ENCODE measurements around the gene SPTBN1. TPM values are rescaled to one million over a fixed set of nuclear protein-coding genes. Genes with fewer than 3 reads are reported as not detected.

Gene SPTBN1
- total and polyA plus RNA-seq, 9 of the 15 experiments (the other 6 are each of a cell fraction or from before 2014, with no cell fraction given), result 8.9 to 66.8 (median 31.4) TPM

DNA sequence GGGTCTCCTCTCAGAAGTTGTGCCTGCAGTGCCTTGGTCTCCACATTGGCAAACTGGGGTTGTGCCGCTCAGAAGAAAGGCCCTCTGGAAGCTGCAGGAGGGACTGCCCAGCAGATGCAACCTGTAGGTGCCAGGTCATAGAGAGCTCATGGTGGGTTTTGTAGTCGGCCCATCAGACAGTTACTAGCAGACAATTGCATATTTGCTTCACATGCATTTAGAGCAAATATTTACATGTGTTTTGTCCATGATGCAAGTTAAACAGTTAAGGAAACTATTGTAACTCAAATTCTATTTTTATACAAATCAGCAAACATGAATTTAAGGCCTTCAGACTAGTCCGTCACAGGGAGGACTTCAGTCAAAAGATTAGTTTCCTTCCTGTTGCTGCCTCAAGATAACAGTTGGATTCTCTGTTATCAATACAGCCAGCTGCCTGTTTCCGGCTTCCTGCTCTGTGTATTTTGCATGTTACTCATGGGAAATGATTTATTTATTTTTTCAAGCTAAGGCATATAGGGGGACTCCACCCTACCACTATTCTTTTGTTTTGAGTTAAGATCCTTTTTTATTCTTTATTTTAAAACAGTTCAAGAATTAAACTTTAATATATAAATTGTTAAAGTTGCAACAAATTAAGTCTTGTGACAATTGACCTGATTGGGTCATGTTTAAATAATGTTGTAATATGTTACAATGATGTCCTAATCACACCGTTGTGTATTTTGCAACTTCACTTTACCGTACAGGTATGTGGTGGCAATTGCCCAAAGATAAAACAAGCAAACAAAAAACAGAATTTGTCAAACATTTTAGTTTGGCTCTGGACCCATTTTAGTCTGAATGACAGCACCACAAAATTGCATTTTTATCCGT is 133.5 kb downstream of the SPTBN1 start (continued):
- TF ChIP-seq, protein P1, sequence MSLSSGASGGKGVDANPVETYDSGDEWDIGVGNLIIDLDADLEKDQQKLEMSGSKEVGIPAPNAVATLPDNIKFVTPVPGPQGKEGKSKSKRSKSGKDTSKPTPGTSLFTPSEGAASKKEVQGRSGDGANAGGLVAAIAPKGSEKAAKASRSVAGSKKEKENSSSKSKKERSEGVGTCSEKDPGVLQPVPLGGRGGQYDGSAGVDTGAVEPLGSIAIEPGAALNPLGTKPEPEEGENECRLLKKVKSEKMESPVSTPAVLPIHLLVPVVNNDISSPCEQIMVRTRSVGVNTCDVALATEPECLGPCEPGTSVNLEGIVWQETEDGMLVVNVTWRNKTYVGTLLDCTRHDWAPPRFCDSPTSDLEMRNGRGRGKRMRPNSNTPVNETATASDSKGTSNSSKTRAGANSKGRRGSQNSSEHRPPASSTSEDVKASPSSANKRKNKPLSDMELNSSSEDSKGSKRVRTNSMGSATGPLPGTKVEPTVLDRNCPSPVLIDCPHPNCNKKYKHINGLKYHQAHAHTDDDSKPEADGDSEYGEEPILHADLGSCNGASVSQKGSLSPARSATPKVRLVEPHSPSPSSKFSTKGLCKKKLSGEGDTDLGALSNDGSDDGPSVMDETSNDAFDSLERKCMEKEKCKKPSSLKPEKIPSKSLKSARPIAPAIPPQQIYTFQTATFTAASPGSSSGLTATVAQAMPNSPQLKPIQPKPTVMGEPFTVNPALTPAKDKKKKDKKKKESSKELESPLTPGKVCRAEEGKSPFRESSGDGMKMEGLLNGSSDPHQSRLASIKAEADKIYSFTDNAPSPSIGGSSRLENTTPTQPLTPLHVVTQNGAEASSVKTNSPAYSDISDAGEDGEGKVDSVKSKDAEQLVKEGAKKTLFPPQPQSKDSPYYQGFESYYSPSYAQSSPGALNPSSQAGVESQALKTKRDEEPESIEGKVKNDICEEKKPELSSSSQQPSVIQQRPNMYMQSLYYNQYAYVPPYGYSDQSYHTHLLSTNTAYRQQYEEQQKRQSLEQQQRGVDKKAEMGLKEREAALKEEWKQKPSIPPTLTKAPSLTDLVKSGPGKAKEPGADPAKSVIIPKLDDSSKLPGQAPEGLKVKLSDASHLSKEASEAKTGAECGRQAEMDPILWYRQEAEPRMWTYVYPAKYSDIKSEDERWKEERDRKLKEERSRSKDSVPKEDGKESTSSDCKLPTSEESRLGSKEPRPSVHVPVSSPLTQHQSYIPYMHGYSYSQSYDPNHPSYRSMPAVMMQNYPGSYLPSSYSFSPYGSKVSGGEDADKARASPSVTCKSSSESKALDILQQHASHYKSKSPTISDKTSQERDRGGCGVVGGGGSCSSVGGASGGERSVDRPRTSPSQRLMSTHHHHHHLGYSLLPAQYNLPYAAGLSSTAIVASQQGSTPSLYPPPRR (CRISPR knock-in tag; IDR thresholded peaks at IDR 0.05; ENCODE audit: borderline replicate concordance), result no peak
- TF ChIP-seq KDM1A (IDR thresholded peaks at IDR 0.05), result peak; percentile 98 to 99
- TF ChIP-seq ARNT (IDR thresholded peaks at IDR 0.05), result peak; percentile 96 to 97
- TF ChIP-seq CBFA2T3 (IDR thresholded peaks at IDR 0.05), result peak; percentile 99
- TF ChIP-seq, protein P2, sequence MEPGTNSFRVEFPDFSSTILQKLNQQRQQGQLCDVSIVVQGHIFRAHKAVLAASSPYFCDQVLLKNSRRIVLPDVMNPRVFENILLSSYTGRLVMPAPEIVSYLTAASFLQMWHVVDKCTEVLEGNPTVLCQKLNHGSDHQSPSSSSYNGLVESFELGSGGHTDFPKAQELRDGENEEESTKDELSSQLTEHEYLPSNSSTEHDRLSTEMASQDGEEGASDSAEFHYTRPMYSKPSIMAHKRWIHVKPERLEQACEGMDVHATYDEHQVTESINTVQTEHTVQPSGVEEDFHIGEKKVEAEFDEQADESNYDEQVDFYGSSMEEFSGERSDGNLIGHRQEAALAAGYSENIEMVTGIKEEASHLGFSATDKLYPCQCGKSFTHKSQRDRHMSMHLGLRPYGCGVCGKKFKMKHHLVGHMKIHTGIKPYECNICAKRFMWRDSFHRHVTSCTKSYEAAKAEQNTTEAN (CRISPR knock-in tag; IDR thresholded peaks at IDR 0.05), result 0 out of 2 replicates have a peak, but pooled peaks have one; percentile 9
- TF ChIP-seq, protein P3, sequence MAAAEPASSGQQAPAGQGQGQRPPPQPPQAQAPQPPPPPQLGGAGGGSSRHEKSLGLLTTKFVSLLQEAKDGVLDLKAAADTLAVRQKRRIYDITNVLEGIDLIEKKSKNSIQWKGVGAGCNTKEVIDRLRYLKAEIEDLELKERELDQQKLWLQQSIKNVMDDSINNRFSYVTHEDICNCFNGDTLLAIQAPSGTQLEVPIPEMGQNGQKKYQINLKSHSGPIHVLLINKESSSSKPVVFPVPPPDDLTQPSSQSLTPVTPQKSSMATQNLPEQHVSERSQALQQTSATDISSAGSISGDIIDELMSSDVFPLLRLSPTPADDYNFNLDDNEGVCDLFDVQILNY (CRISPR knock-in tag; IDR thresholded peaks at IDR 0.05), result no peak
- 0 out of 2 replicates have a peak, but pooled peaks have one; percentile 45 for TF ChIP-seq TRIM28 (IDR thresholded peaks at IDR 0.05)
- no peak for TF ChIP-seq ZNF780A (CRISPR knock-in tag; IDR thresholded peaks at IDR 0.05)
- TF ChIP-seq TBP (optimal IDR thresholded peaks at IDR 0.05; ENCODE audit: low read depth, low read length), result no peak
- TF ChIP-seq EHMT2 (IDR thresholded peaks at IDR 0.05), result no peak
- TF ChIP-seq ADNP (tag; IDR thresholded peaks at IDR 0.05), result peak; percentile 75
- no peak for TF ChIP-seq NFATC3 (IDR thresholded peaks at IDR 0.05)
- peak; percentile 88 for TF ChIP-seq ELF1 (tag; IDR thresholded peaks at IDR 0.05)
- no peak for TF ChIP-seq SAFB (IDR thresholded peaks at IDR 0.05; ENCODE audit: borderline replicate concordance, low read depth, low read length)
- TF ChIP-seq, protein P4, sequence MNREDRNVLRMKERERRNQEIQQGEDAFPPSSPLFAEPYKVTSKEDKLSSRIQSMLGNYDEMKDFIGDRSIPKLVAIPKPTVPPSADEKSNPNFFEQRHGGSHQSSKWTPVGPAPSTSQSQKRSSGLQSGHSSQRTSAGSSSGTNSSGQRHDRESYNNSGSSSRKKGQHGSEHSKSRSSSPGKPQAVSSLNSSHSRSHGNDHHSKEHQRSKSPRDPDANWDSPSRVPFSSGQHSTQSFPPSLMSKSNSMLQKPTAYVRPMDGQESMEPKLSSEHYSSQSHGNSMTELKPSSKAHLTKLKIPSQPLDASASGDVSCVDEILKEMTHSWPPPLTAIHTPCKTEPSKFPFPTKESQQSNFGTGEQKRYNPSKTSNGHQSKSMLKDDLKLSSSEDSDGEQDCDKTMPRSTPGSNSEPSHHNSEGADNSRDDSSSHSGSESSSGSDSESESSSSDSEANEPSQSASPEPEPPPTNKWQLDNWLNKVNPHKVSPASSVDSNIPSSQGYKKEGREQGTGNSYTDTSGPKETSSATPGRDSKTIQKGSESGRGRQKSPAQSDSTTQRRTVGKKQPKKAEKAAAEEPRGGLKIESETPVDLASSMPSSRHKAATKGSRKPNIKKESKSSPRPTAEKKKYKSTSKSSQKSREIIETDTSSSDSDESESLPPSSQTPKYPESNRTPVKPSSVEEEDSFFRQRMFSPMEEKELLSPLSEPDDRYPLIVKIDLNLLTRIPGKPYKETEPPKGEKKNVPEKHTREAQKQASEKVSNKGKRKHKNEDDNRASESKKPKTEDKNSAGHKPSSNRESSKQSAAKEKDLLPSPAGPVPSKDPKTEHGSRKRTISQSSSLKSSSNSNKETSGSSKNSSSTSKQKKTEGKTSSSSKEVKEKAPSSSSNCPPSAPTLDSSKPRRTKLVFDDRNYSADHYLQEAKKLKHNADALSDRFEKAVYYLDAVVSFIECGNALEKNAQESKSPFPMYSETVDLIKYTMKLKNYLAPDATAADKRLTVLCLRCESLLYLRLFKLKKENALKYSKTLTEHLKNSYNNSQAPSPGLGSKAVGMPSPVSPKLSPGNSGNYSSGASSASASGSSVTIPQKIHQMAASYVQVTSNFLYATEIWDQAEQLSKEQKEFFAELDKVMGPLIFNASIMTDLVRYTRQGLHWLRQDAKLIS (CRISPR knock-in tag; IDR thresholded peaks at IDR 0.05), result no peak; the same call in 1 of the 2 replicates
- peak; percentile 91; the same call in 1 of the 2 replicates for TF ChIP-seq ZNF197 (CRISPR knock-in tag; IDR thresholded peaks at IDR 0.05; ENCODE audit: low read depth)

Measured in K562 (cell line).